ENCODE data around the gene VAMP2. TPM values are rescaled to one million over a fixed set of nuclear protein-coding genes. Genes with fewer than 3 reads are reported as not detected.
A peak's percentile ranks its signal among the peaks of the same experiment; 100 is the strongest.

The VAMP2 gene
- total RNA-seq, 1 donor from 2014 or later = 19.8 TPM

DNA sequence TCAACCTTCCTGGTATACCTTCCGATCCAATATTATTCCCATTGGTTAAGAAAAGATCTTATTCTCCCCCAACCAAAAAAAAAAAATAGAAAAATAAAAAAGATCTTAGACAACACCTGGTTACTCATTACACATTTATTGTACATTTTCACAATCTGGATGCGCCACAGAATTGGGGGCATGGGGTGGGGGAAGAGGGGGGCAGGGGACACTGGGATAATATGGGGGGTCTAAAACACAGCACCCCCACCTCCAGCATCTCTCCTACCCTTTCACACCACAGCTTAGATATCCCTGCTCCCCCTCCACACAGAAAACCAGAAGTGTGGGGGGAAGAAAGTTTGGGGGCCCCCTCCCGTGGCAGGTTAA is 3.7 kb downstream of the VAMP2 start:
- no peak for DNase-seq (ENCODE audit: low spot score)
- Mint-ChIP-seq H3K27me3 (ENCODE audit: unreplicated experiment) (peaks cover 13% of the 10 kb centered on the region), H3K4me1 (ENCODE audit: unreplicated experiment) (peaks cover 40% of the 10 kb centered on the region), H3K27ac (ENCODE audit: unreplicated experiment) (peak overlapping the region; percentile 74), H3K9me3 (ENCODE audit: unreplicated experiment) (no peaks in the 10 kb centered on the region), H3K36me3 (ENCODE audit: low read depth, unreplicated experiment) (peaks cover 14% of the 10 kb centered on the region), H3K4me3 (ENCODE audit: unreplicated experiment) (no peak overlapping the region)
- TF ChIP-seq CTCF (IDR thresholded peaks at IDR 0.05; ENCODE audit: unreplicated experiment) = no peak

DNA sequence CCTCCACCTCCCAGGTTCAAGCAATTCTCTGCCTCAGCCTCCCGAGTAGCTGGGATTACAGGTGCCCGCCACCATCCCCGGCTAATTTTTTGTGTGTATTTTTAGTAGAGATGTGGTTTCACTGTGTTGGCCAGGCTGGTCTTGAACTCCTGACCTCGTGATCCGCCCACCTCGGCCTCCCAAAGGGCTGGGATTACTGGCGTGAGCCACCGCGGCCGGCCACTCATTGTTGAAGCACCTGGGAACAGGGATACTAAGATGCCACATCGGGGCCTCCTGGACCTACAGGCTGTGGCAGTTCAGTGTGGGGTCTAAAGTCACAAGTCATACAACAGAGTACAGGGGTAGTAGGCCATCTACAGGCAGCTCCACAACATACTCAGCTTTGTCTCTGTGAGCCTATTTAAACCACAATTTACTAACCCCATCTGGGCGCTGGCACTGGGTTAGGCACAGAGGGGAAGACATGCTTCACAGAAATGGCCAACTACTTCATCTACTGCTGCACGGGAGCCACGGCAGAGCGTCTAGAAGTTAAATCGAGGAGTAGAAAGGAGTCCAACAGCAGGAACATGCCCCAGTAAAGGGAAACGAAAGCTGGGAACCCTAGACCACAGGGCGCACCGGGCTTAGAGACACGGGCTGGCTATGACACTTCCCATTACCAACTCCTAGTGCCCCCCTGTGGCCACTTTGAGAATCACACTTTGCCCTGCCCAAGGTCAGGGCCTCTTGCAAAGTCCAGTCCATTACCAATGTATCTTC is 4.3 kb downstream of the VAMP2 start:
- peaks cover 15% of the 10 kb centered on the region for H3K27me3 Mint-ChIP-seq (ENCODE audit: unreplicated experiment)
- no peak overlapping the region for H3K4me3 Mint-ChIP-seq (ENCODE audit: unreplicated experiment)
- peak; percentile 93 for DNase-seq (ENCODE audit: low spot score)
- no peaks in the 10 kb centered on the region for H3K9me3 Mint-ChIP-seq (ENCODE audit: unreplicated experiment)
- peaks cover 14% of the 10 kb centered on the region for H3K36me3 Mint-ChIP-seq (ENCODE audit: low read depth, unreplicated experiment)
- peak; percentile 89 for TF ChIP-seq CTCF (IDR thresholded peaks at IDR 0.05; ENCODE audit: unreplicated experiment)
- peaks cover 39% of the 10 kb centered on the region for H3K4me1 Mint-ChIP-seq (ENCODE audit: unreplicated experiment)
- H3K27ac Mint-ChIP-seq (ENCODE audit: unreplicated experiment) = peak overlapping the region; percentile 74

GRCh38 chr17:8156246-8156992 is 6.3 kb downstream of the VAMP2 start:
- H3K27me3 Mint-ChIP-seq (ENCODE audit: unreplicated experiment) = peaks cover 29% of the 10 kb centered on the region
- no peaks in the 10 kb centered on the region for H3K9me3 Mint-ChIP-seq (ENCODE audit: unreplicated experiment)
- no peak overlapping the region for H3K27ac Mint-ChIP-seq (ENCODE audit: unreplicated experiment)
- peaks cover 10% of the 10 kb centered on the region for H3K36me3 Mint-ChIP-seq (ENCODE audit: low read depth, unreplicated experiment)
- H3K4me1 Mint-ChIP-seq (ENCODE audit: unreplicated experiment) = peaks cover 42% of the 10 kb centered on the region
- peak; percentile 99 for DNase-seq (ENCODE audit: low spot score)
- H3K4me3 Mint-ChIP-seq (ENCODE audit: unreplicated experiment) = no peak overlapping the region
- no peak for TF ChIP-seq CTCF (IDR thresholded peaks at IDR 0.05; ENCODE audit: unreplicated experiment)

DNA sequence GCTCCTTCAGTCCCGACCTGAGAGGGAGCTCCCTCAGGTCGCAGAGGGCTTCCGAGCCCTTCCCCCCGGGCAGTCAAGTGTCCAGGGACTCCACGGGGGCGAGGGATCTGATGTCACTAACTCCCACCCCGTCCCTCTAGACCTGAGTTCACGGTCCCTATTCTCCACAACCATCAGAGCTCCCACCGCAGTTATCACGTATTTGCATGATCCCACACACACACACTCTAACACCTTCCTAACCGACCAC is 6.8 kb downstream of the VAMP2 start:
- H3K9me3 Mint-ChIP-seq (ENCODE audit: unreplicated experiment) = no peaks in the 10 kb centered on the region
- H3K4me3 Mint-ChIP-seq (ENCODE audit: unreplicated experiment) = no peak overlapping the region
- no peak for DNase-seq (ENCODE audit: low spot score)
- peaks cover 27% of the 10 kb centered on the region for H3K27me3 Mint-ChIP-seq (ENCODE audit: unreplicated experiment)
- H3K36me3 Mint-ChIP-seq (ENCODE audit: low read depth, unreplicated experiment) = peaks cover 6% of the 10 kb centered on the region
- peaks cover 39% of the 10 kb centered on the region for H3K4me1 Mint-ChIP-seq (ENCODE audit: unreplicated experiment)
- H3K27ac Mint-ChIP-seq (ENCODE audit: unreplicated experiment) = no peak overlapping the region
- TF ChIP-seq CTCF (IDR thresholded peaks at IDR 0.05; ENCODE audit: unreplicated experiment) = no peak
